ENCODE measurements around the gene TMA7B.

The TMA7B gene

GRCh38 chr22:39959640-39960447, at the start of gene TMA7B:
TMA7B (plus strand) TSS chr22:39960397; CDS start chr22:39964375, 3,978 bp downstream.
- H3K9ac ChIP-seq (ENCODE audit: low read depth, low read length): no peak within 1 kb of the TSS
- H3K27ac ChIP-seq (ENCODE audit: low read length): no peak within 1 kb of the TSS
- no peak within 1 kb of the TSS for H3K4me3 ChIP-seq (ENCODE audit: low read length)
- no peaks in the 10 kb centered on the region for H3K4me1 ChIP-seq (ENCODE audit: insufficient read depth, low read length)
- peaks cover 9% of the 10 kb centered on the region for H3K27me3 ChIP-seq (ENCODE audit: insufficient read depth, low read length)
- no peaks in the 10 kb centered on the region for H3K36me3 ChIP-seq (ENCODE audit: insufficient read depth, low read depth, low read length)
- no peaks in the 10 kb centered on the region for H3K9me3 ChIP-seq (ENCODE audit: insufficient read depth, low read depth, low read length)

- H3K9ac ChIP-seq (ENCODE audit: low read depth, low read length): no peak overlapping the region
- no peak overlapping the region for H3K4me3 ChIP-seq (ENCODE audit: low read length)
- H3K36me3 ChIP-seq (ENCODE audit: insufficient read depth, low read depth, low read length): no peaks in the 10 kb centered on the region
- H3K27me3 ChIP-seq (ENCODE audit: insufficient read depth, low read length): no peaks in the 10 kb centered on the region
- no peaks in the 10 kb centered on the region for H3K9me3 ChIP-seq (ENCODE audit: insufficient read depth, low read depth, low read length)
- no peak overlapping the region for H3K27ac ChIP-seq (ENCODE audit: low read length)
- peaks cover 9% of the 10 kb centered on the region; the same call in 1 of the 2 replicates for H3K4me1 ChIP-seq (ENCODE audit: insufficient read depth, low read length)
These were observed 49.2 kb upstream of the TMA7B start for GRCh38 chr22:39910876-39911613.

GRCh38 chr22:39913321-39913720, 46.9 kb upstream of the TMA7B start:
- Histone ChIP-seq H3K36me3 (ENCODE audit: insufficient read depth, low read depth, low read length) (no peaks in the 10 kb centered on the region), H3K27me3 (ENCODE audit: insufficient read depth, low read length) (no peaks in the 10 kb centered on the region), H3K27ac (ENCODE audit: low read length) (no peak overlapping the region), H3K9ac (ENCODE audit: low read depth, low read length) (no peak overlapping the region), H3K9me3 (ENCODE audit: insufficient read depth, low read depth, low read length) (no peaks in the 10 kb centered on the region), H3K4me1 (ENCODE audit: insufficient read depth, low read length) (peaks cover 7% of the 10 kb centered on the region; the same call in 1 of the 2 replicates), H3K4me3 (ENCODE audit: low read length) (no peak overlapping the region)

- Histone ChIP-seq H3K9ac (ENCODE audit: low read depth, low read length) (no peak overlapping the region), H3K4me3 (ENCODE audit: low read length) (no peak overlapping the region), H3K9me3 (ENCODE audit: insufficient read depth, low read depth, low read length) (no peaks in the 10 kb centered on the region), H3K36me3 (ENCODE audit: insufficient read depth, low read depth, low read length) (no peaks in the 10 kb centered on the region), H3K27me3 (ENCODE audit: insufficient read depth, low read length) (no peaks in the 10 kb centered on the region), H3K27ac (ENCODE audit: low read length) (no peak overlapping the region), H3K4me1 (ENCODE audit: insufficient read depth, low read length) (peaks cover 7% of the 10 kb centered on the region; the same call in 1 of the 2 replicates)
These were observed 46.3 kb upstream of the TMA7B start for GRCh38 chr22:39913886-39914285.

GRCh38 chr22:39914584-39914983, 45.6 kb upstream of the TMA7B start:
- H3K27ac ChIP-seq (ENCODE audit: low read length): no peak overlapping the region
- H3K27me3 ChIP-seq (ENCODE audit: insufficient read depth, low read length): no peaks in the 10 kb centered on the region

GRCh38 chr22:39915295-39915726, 44.9 kb upstream of the TMA7B start:
- no peak overlapping the region for H3K27ac ChIP-seq (ENCODE audit: low read length)
- H3K27me3 ChIP-seq (ENCODE audit: insufficient read depth, low read length): no peaks in the 10 kb centered on the region
- H3K36me3 ChIP-seq (ENCODE audit: insufficient read depth, low read depth, low read length): no peaks in the 10 kb centered on the region
- H3K9me3 ChIP-seq (ENCODE audit: insufficient read depth, low read depth, low read length): no peaks in the 10 kb centered on the region
- no peak overlapping the region for H3K9ac ChIP-seq (ENCODE audit: low read depth, low read length)
- peaks cover 7% of the 10 kb centered on the region; the same call in 1 of the 2 replicates for H3K4me1 ChIP-seq (ENCODE audit: insufficient read depth, low read length)
- no peak overlapping the region for H3K4me3 ChIP-seq (ENCODE audit: low read length)

More at GRCh38 chr22:39914584-39914983, 45.6 kb upstream of the TMA7B start:
- Histone ChIP-seq H3K9ac (ENCODE audit: low read depth, low read length) (no peak overlapping the region), H3K36me3 (ENCODE audit: insufficient read depth, low read depth, low read length) (no peaks in the 10 kb centered on the region), H3K4me1 (ENCODE audit: insufficient read depth, low read length) (peaks cover 7% of the 10 kb centered on the region; the same call in 1 of the 2 replicates), H3K4me3 (ENCODE audit: low read length) (no peak overlapping the region), H3K9me3 (ENCODE audit: insufficient read depth, low read depth, low read length) (no peaks in the 10 kb centered on the region)

- Histone ChIP-seq H3K27me3 (ENCODE audit: insufficient read depth, low read length) (no peaks in the 10 kb centered on the region), H3K4me3 (ENCODE audit: low read length) (no peak overlapping the region), H3K9me3 (ENCODE audit: insufficient read depth, low read depth, low read length) (no peaks in the 10 kb centered on the region), H3K4me1 (ENCODE audit: insufficient read depth, low read length) (peaks cover 7% of the 10 kb centered on the region; the same call in 1 of the 2 replicates), H3K9ac (ENCODE audit: low read depth, low read length) (no peak overlapping the region), H3K27ac (ENCODE audit: low read length) (no peak overlapping the region), H3K36me3 (ENCODE audit: insufficient read depth, low read depth, low read length) (no peaks in the 10 kb centered on the region)
These were observed 43.7 kb upstream of the TMA7B start for GRCh38 chr22:39916496-39916895.

- Histone ChIP-seq H3K9ac (ENCODE audit: low read depth, low read length) (no peak overlapping the region), H3K36me3 (ENCODE audit: insufficient read depth, low read depth, low read length) (no peaks in the 10 kb centered on the region), H3K9me3 (ENCODE audit: insufficient read depth, low read depth, low read length) (no peaks in the 10 kb centered on the region), H3K27me3 (ENCODE audit: insufficient read depth, low read length) (no peaks in the 10 kb centered on the region), H3K4me1 (ENCODE audit: insufficient read depth, low read length) (peaks cover 7% of the 10 kb centered on the region; the same call in 1 of the 2 replicates), H3K27ac (ENCODE audit: low read length) (no peak overlapping the region), H3K4me3 (ENCODE audit: low read length) (no peak overlapping the region)
These were observed 43.0 kb upstream of the TMA7B start for GRCh38 chr22:39917197-39917643.

- peaks cover 7% of the 10 kb centered on the region; the same call in 1 of the 2 replicates for H3K4me1 ChIP-seq (ENCODE audit: insufficient read depth, low read length)
- no peaks in the 10 kb centered on the region for H3K27me3 ChIP-seq (ENCODE audit: insufficient read depth, low read length)
- H3K9ac ChIP-seq (ENCODE audit: low read depth, low read length): no peak overlapping the region
These were observed 42.3 kb upstream of the TMA7B start for GRCh38 chr22:39917776-39918495.

GRCh38 chr22:39920134-39920743, 40.0 kb upstream of the TMA7B start:
- Histone ChIP-seq H3K9ac (ENCODE audit: low read depth, low read length) (no peak overlapping the region), H3K27ac (ENCODE audit: low read length) (no peak overlapping the region), H3K4me3 (ENCODE audit: low read length) (no peak overlapping the region), H3K4me1 (ENCODE audit: insufficient read depth, low read length) (peaks cover 7% of the 10 kb centered on the region; the same call in 1 of the 2 replicates), H3K9me3 (ENCODE audit: insufficient read depth, low read depth, low read length) (no peaks in the 10 kb centered on the region), H3K36me3 (ENCODE audit: insufficient read depth, low read depth, low read length) (no peaks in the 10 kb centered on the region), H3K27me3 (ENCODE audit: insufficient read depth, low read length) (no peaks in the 10 kb centered on the region)

More at GRCh38 chr22:39917776-39918495, 42.3 kb upstream of the TMA7B start:
- H3K27ac ChIP-seq (ENCODE audit: low read length): no peak overlapping the region
- H3K4me3 ChIP-seq (ENCODE audit: low read length): no peak overlapping the region
- no peaks in the 10 kb centered on the region for H3K36me3 ChIP-seq (ENCODE audit: insufficient read depth, low read depth, low read length)
- H3K9me3 ChIP-seq (ENCODE audit: insufficient read depth, low read depth, low read length): no peaks in the 10 kb centered on the region

GRCh38 chr22:39923696-39924095, 36.5 kb upstream of the TMA7B start:
- H3K27ac ChIP-seq (ENCODE audit: low read length): no peak overlapping the region
- H3K4me1 ChIP-seq (ENCODE audit: insufficient read depth, low read length): no peaks in the 10 kb centered on the region
- H3K9ac ChIP-seq (ENCODE audit: low read depth, low read length): no peak overlapping the region
- no peaks in the 10 kb centered on the region for H3K36me3 ChIP-seq (ENCODE audit: insufficient read depth, low read depth, low read length)
- H3K9me3 ChIP-seq (ENCODE audit: insufficient read depth, low read depth, low read length): no peaks in the 10 kb centered on the region
- H3K4me3 ChIP-seq (ENCODE audit: low read length): no peak overlapping the region
- no peaks in the 10 kb centered on the region for H3K27me3 ChIP-seq (ENCODE audit: insufficient read depth, low read length)

Data from iPS-20b (cell line).